HCT116 (cell line): Measurements from ENCODE around the gene CD24. TPM values are rescaled to one million over a fixed set of nuclear protein-coding genes. Genes with fewer than 3 reads are reported as not detected.
A peak's percentile ranks its signal among the peaks of the same experiment; 100 is the strongest.

Experiments used
- ATAC-seq: fragments of 200-7000 bp; cut with Tn5 transposase; 2 replicates; pipeline ENCODE4 v1.9.1; 2020; ENCODE audit warnings: mild to moderate bottlenecking, moderate library complexity
- Bru-seq: library from RNA; stranded (reverse); fragments of 400-500 nt; gene quantifications from one replicate; lab custom pipeline; 2021; lab: Mats Ljungman, UMichigan
- BruChase-seq, 2 experiments: library from RNA; stranded (reverse); fragments of 400-500 nt; gene quantifications; one replicate each; lab custom pipeline; 2021; lab: Mats Ljungman, UMichigan
- BruUV-seq: library from RNA; stranded (reverse); fragments of 400-500 nt; replicated peaks from 2 replicates; lab custom pipeline; 2021; lab: Mats Ljungman, UMichigan
- CTCF ChIA-PET: fragments of 300-600 bp; sonication (Branson Sonifier 250); formaldehyde crosslinking; loops from one replicate; lab custom pipeline; 2021; ENCODE audit warnings: antibody characterized with exemption; lab: Charles Lee
- POLR2A ChIA-PET: fragments of 300-600, 350-600 bp; sonication (Branson Sonifier 250); formaldehyde crosslinking; loops from one replicate; lab custom pipeline; 2021; ENCODE audit warnings: antibody characterized with exemption; lab: Charles Lee
- RAD21 ChIA-PET, 2 experiments: fragments of 300-600 bp; sonication (Branson Sonifier 250); formaldehyde crosslinking; loops; one replicate each; lab custom pipeline; 2023; ENCODE audit warnings: low total read pairs in 2 of 2; ENCODE audit not compliant: uncharacterized antibody in 2 of 2, unreplicated experiment in 2 of 2, low non-redundant PET in 1 of 2; lab: Charles Lee
- DNase-seq: peaks from one replicate; pipeline ENCODE4 v3.0.0-alpha.2; 2010; ENCODE audit warnings: low read depth, low spot score
- H2AFZ ChIP-seq: fragments of 200-600 bp; shearing (Covaris generic), sonication (generic); 2 replicates; pipeline ENCODE4 v1.6.1; 2017; ENCODE audit warnings: low read depth, mixed run types, mixed read lengths, antibody characterized with exemption, low read length; ENCODE audit not compliant: poor library complexity, severe bottlenecking
- H3K27ac ChIP-seq: 2 replicates; pipeline ENCODE4 v1.5.1; 2012; ENCODE audit warnings: low read depth, low read length
- H3K27me3 ChIP-seq: fragments of 200-600 bp; sonication (generic); 2 replicates; pipeline ENCODE4 v1.6.1; 2016; ENCODE audit warnings: mixed run types, low read length, mixed read lengths; ENCODE audit not compliant: insufficient read depth
- H3K36me3 ChIP-seq, 2 experiments: fragments of 200-500 bp in 1 of 2; fragments of 200-600 bp in 1 of 2; sonication (Bioruptor generic) in 1 of 2; sonication (generic) in 1 of 2; 2 replicates each; pipeline versions ENCODE4 v1.5.1 to v1.6.1; 2014 to 2016; ENCODE audit warnings: low read length in 2 of 2, inconsistent platforms in 1 of 2, mixed read lengths in 1 of 2, mixed run types in 1 of 2; ENCODE audit not compliant: insufficient read depth in 2 of 2, control insufficient read depth in 1 of 2
- H3K4me1 ChIP-seq, 2 experiments: fragments of 200-600 bp in 1 of 2; sonication (generic) in 1 of 2; 2 replicates each; pipeline versions ENCODE4 v1.5.1 to v1.6.1; 2012 to 2017; ENCODE audit warnings: low read length in 2 of 2, inconsistent platforms in 1 of 2, mild to moderate bottlenecking in 1 of 2, mixed read lengths in 1 of 2, mixed run types in 1 of 2, moderate library complexity in 1 of 2; ENCODE audit not compliant: insufficient read depth in 2 of 2, control insufficient read depth in 1 of 2
- H3K4me2 ChIP-seq: fragments of 200-600 bp; sonication (generic); 2 replicates; pipeline ENCODE4 v1.6.1; 2017; ENCODE audit warnings: mixed run types, low read length, mixed read lengths
- H3K4me3 ChIP-seq, 2 experiments: fragments of 200-600 bp in 1 of 2; sonication (generic) in 1 of 2; replicated peaks in 1 of 2; 2 replicates each; pipeline ENCODE4 v1.5.1; 2011 to 2016; ENCODE audit warnings: low read length in 2 of 2, control low read depth in 1 of 2, low read depth in 1 of 2, mild to moderate bottlenecking in 1 of 2, mixed read lengths in 1 of 2, mixed run types in 1 of 2
- H3K79me2 ChIP-seq: fragments of 200-600 bp; sonication (generic); 2 replicates; pipeline ENCODE4 v1.6.1; 2017; ENCODE audit warnings: mild to moderate bottlenecking, mixed run types, low read length, moderate library complexity, mixed read lengths; ENCODE audit not compliant: insufficient read depth
- H3K9ac ChIP-seq: fragments of 200-600 bp; sonication (generic); 2 replicates; pipeline ENCODE4 v1.6.1; 2016; ENCODE audit warnings: low read length, mixed read lengths
- H3K9me2 ChIP-seq: fragments of 200-600 bp; sonication (generic), shearing (Covaris generic); 2 replicates; pipeline ENCODE4 v1.6.1; 2017; ENCODE audit warnings: mixed run types, mild to moderate bottlenecking, moderate library complexity; ENCODE audit not compliant: insufficient read depth
- H3K9me3 ChIP-seq, 2 experiments: fragments of 200-500 bp in 1 of 2; fragments of 200-600 bp in 1 of 2; sonication (Bioruptor generic) in 1 of 2; sonication (generic) in 1 of 2; 2 replicates each; pipeline ENCODE4 v1.6.1; 2014 to 2017; ENCODE audit warnings: low read length in 2 of 2, mixed read lengths in 2 of 2, inconsistent platforms in 1 of 2, low read depth in 1 of 2, mild to moderate bottlenecking in 1 of 2, mixed run types in 1 of 2, moderate library complexity in 1 of 2; ENCODE audit not compliant: control insufficient read depth in 1 of 2, insufficient read depth in 1 of 2
- H4K20me1 ChIP-seq: fragments of 200-600 bp; sonication (generic), shearing (Covaris generic); 2 replicates; pipeline ENCODE4 v1.6.1; 2017; ENCODE audit warnings: mixed run types, mild to moderate bottlenecking, moderate library complexity; ENCODE audit not compliant: insufficient read depth
- FOSL1 ChIP-seq: IDR thresholded peaks from 2 replicates; pipeline ENCODE4 v1.6.1; 2012; ENCODE audit warnings: low read depth
- JUND ChIP-seq: IDR thresholded peaks from 2 replicates; pipeline ENCODE4 v1.6.1; 2012
- MAX ChIP-seq: IDR thresholded peaks from 2 replicates; pipeline ENCODE4 v1.6.1; 2012
- POLR2A ChIP-seq: IDR thresholded peaks from 2 replicates; pipeline ENCODE4 v1.7.0; 2011; ENCODE audit warnings: borderline replicate concordance; ENCODE audit not compliant: insufficient read depth, insufficient read length; ENCODE audit errors: extremely low read depth
- POLR2AphosphoS5 ChIP-seq: IDR thresholded peaks from 2 replicates; pipeline ENCODE4 v1.6.1; 2011; ENCODE audit warnings: mild to moderate bottlenecking, low read depth, low read length, moderate library complexity
- REST ChIP-seq: IDR thresholded peaks from 2 replicates; pipeline ENCODE4 v1.6.1; 2012; ENCODE audit warnings: low read depth
- SP1 ChIP-seq: IDR thresholded peaks from 2 replicates; pipeline ENCODE4 v1.6.1; 2012; ENCODE audit warnings: low read depth
- TCF7L2 ChIP-seq: IDR thresholded peaks from 2 replicates; pipeline ENCODE4 v1.7.0; 2011; ENCODE audit warnings: borderline replicate concordance, inconsistent platforms; ENCODE audit not compliant: insufficient read depth, insufficient read length; ENCODE audit errors: extremely low read depth
- ZNF274 ChIP-seq: fragments of 200-500 bp; sonication (Bioruptor generic); IDR thresholded peaks from 2 replicates; pipeline ENCODE4 v1.6.1; 2014; ENCODE audit warnings: mild to moderate bottlenecking, low read depth, low read length, inconsistent platforms
- intact Hi-C: fragments of 100-400 bp; cut with micrococcal nuclease; formaldehyde crosslinking; loops from 2 replicates; pipeline ENCODE4 v1.10.0; 2022
- long read RNA-seq: library from polyadenylated mRNA; unstranded; transcript quantifications from one replicate; pipeline ENCODE4 v2.0.0, GENCODE V29; 2021; ENCODE audit not compliant: unreplicated experiment
- polyA plus RNA-seq: library from polyadenylated mRNA; unstranded; fragments of >200 nt; gene quantifications from 2 replicates; pipeline ENCODE4 v1.2.1, GENCODE V29; 2012; ENCODE audit warnings: missing spikeins
- total RNA-seq: library from RNA; stranded (reverse); gene quantifications from one replicate; pipeline ENCODE4 v1.2.1, GENCODE V29; 2021; ENCODE audit not compliant: unreplicated experiment
- TF ChIP-seq, protein P1 (sequence below), 3 experiments: fragments of 200-600 bp in 1 of 3; sonication (generic) in 1 of 3; IDR thresholded peaks in 2 of 3; conservative IDR thresholded peaks in 1 of 3; 2 replicates each; pipeline ENCODE4 v1.5.1; 2012 to 2017; ENCODE audit warnings: low read depth in 2 of 3, low read length in 2 of 3, antibody characterized with exemption in 1 of 3, borderline replicate concordance in 1 of 3, control low read depth in 1 of 3, mild to moderate bottlenecking in 1 of 3, mixed read lengths in 1 of 3, mixed run types in 1 of 3, moderate library complexity in 1 of 3; ENCODE audit not compliant: insufficient read depth in 1 of 3

CD24 gene, protein sequence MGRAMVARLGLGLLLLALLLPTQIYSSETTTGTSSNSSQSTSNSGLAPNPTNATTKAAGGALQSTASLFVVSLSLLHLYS
- 7.3 TPM for total RNA-seq
- polyA plus RNA-seq = 3.0 and 3.6 TPM in 2 replicates
- percentile 44 among the genes with signal in this experiment for Bru-seq, nascent RNA
- percentile 78 among the genes with signal in this experiment for BruChase-seq, experiment 1, labeled RNA remaining after a 6-hour chase
- percentile 63 among the genes with signal in this experiment for BruChase-seq, experiment 2, labeled RNA remaining after a 2-hour chase
- long read RNA-seq, partial matches to known transcripts = 0 of 5 reads
- long read RNA-seq, other reads (novel, unspliced or antisense) = 1 of 5 reads

GRCh38 chr6:106974336-106974998 is at the start of gene CD24:
Gene CD24, minus strand, starts transcription at chr6:106974729. Its CDS starts 83 bp downstream, at chr6:106974646.
- RAD21 ChIA-PET = no interaction called here
- BruUV-seq = no TSS peak
- peak within 1 kb of the TSS; percentile 95 for H3K4me2 ChIP-seq
- POLR2A ChIA-PET = no interaction called here
- TF ChIP-seq POLR2AphosphoS5 = no peak
- TF ChIP-seq FOSL1 = no peak
- TF ChIP-seq REST = no peak
- TF ChIP-seq MAX = no peak
- TF ChIP-seq POLR2A = no peak
- TF ChIP-seq ZNF274 = no peak
- TF ChIP-seq TCF7L2 = no peak
- no peak for TF ChIP-seq SP1
- TF ChIP-seq, protein P1, sequence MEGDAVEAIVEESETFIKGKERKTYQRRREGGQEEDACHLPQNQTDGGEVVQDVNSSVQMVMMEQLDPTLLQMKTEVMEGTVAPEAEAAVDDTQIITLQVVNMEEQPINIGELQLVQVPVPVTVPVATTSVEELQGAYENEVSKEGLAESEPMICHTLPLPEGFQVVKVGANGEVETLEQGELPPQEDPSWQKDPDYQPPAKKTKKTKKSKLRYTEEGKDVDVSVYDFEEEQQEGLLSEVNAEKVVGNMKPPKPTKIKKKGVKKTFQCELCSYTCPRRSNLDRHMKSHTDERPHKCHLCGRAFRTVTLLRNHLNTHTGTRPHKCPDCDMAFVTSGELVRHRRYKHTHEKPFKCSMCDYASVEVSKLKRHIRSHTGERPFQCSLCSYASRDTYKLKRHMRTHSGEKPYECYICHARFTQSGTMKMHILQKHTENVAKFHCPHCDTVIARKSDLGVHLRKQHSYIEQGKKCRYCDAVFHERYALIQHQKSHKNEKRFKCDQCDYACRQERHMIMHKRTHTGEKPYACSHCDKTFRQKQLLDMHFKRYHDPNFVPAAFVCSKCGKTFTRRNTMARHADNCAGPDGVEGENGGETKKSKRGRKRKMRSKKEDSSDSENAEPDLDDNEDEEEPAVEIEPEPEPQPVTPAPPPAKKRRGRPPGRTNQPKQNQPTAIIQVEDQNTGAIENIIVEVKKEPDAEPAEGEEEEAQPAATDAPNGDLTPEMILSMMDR (IDR thresholded peaks at IDR 0.05 in 2 of 3, conservative IDR thresholded peaks at IDR 0.05 in 1 of 3; ENCODE audit: borderline replicate concordance in 1 of 3, insufficient read depth in 1 of 3, low read depth in 2 of 3, low read length in 2 of 3) = no peak
- TF ChIP-seq JUND = no peak
- TF ChIP-seq, all 23 proteins: peak for 0
- Histone ChIP-seq H3K36me3 (no peaks in the 10 kb centered on the region), H3K9ac (peak within 1 kb of the TSS; percentile 57), H4K20me1 (no peaks in the 10 kb centered on the region), H3K4me3 (peak within 1 kb of the TSS; percentile 65 to 73), H3K79me2 (no peaks in the 10 kb centered on the region), H3K27me3 (no peaks in the 10 kb centered on the region), H3K4me1 (peaks cover 5 to 16% of the 10 kb centered on the region in 2 experiments; a peak in 3 of 4 replicates), H3K9me2 (no peaks in the 10 kb centered on the region), H3K27ac (peak within 1 kb of the TSS; percentile 23; the same call in 1 of the 2 replicates), H2AFZ (peak within 1 kb of the TSS; percentile 97), H3K9me3 (no peaks in the 10 kb centered on the region)
- DNase-seq (no peak), ATAC-seq (peak; percentile 52)
- CTCF ChIA-PET = no interaction called here
- intact Hi-C loops = no loop called here
